GM12878 (cell line): Measurements from ENCODE around the gene NAGA. TPM values are rescaled to one million over a fixed set of nuclear protein-coding genes. Genes with fewer than 3 reads are reported as not detected.

Experiments
- ATAC-seq: fragments of 200-7000 bp; cut with Tn5 transposase; 3 replicates; pipeline ENCODE4 v1.9.1; 2020; ENCODE audit warnings: mild to moderate bottlenecking, moderate library complexity
- BruUV-seq: library from RNA; stranded (reverse); fragments of 400-500 nt; replicated peaks from 2 replicates; lab custom pipeline; 2021; lab: Mats Ljungman, UMichigan
- CTCF ChIA-PET: fragments of 300-600 bp; sonication (Branson Sonifier 250); formaldehyde crosslinking; extraction: SDS; loops from one replicate; lab custom pipeline; 2021; ENCODE audit warnings: inconsistent platforms; lab: Yijun Ruan, JAX
- POLR2A ChIA-PET: fragments of 350-600 bp; formaldehyde crosslinking; extraction: SDS; loops from one replicate; lab custom pipeline; 2021; ENCODE audit warnings: inconsistent platforms; lab: Charles Lee
- RAD21 ChIA-PET: fragments of 300-600 bp; sonication (Branson Sonifier 250); formaldehyde crosslinking; loops from one replicate; lab custom pipeline; 2023; ENCODE audit warnings: antibody characterized with exemption; ENCODE audit not compliant: unreplicated experiment; lab: Charles Lee
- SMC1A ChIA-PET: fragments of 300-600 bp; sonication (Branson Sonifier 250); formaldehyde crosslinking; loops from one replicate; lab custom pipeline; 2023; ENCODE audit not compliant: unreplicated experiment, uncharacterized antibody; lab: Charles Lee
- DNase-seq: peaks from one replicate; pipeline ENCODE4 v3.0.0-alpha.2; 2011; ENCODE audit warnings: low read depth, low spot score
- FAIRE-seq: peaks from 3 replicates; lab custom pipeline; 2011; peaks lifted over from hg19 to GRCh38; lab: Jason Lieb, UNC
- H2AFZ ChIP-seq: 2 replicates; pipeline ENCODE4 v1.6.0; 2011; ENCODE audit warnings: low read depth, low read length, control low read depth; ENCODE audit not compliant: control insufficient read depth
- H3K27ac ChIP-seq: 2 replicates; pipeline ENCODE4 v1.5.1; 2011; ENCODE audit warnings: control low read depth; ENCODE audit not compliant: control insufficient read depth, insufficient read depth
- H3K27me3 ChIP-seq, 2 experiments: replicated peaks in 1 of 2; 2 replicates each; pipeline versions ENCODE4 v1.6.0 to v1.6.1; 2011; ENCODE audit warnings: low read length in 1 of 2; ENCODE audit not compliant: control insufficient read depth in 2 of 2, insufficient read depth in 2 of 2
- H3K36me3 ChIP-seq, 2 experiments: 2 replicates each; pipeline ENCODE4 v1.5.1; 2011; ENCODE audit warnings: low read length in 1 of 2; ENCODE audit not compliant: control insufficient read depth in 2 of 2, insufficient read depth in 2 of 2
- H3K4me1 ChIP-seq: 2 replicates; pipeline ENCODE4 v1.6.1; 2011; ENCODE audit warnings: mild to moderate bottlenecking, low read length, moderate library complexity, mixed read lengths; ENCODE audit not compliant: control insufficient read depth, insufficient read depth
- H3K4me2 ChIP-seq: 2 replicates; pipeline ENCODE4 v1.6.0; 2011; ENCODE audit warnings: control low read depth; ENCODE audit not compliant: control insufficient read depth, insufficient read depth
- H3K4me3 ChIP-seq: fragments of 200-600 bp; sonication (generic); 2 replicates; pipeline ENCODE4 v1.5.1; 2016
- H3K79me2 ChIP-seq: 2 replicates; pipeline ENCODE4 v1.6.0; 2011; ENCODE audit warnings: low read length; ENCODE audit not compliant: control insufficient read depth, insufficient read depth
- H3K9ac ChIP-seq: 2 replicates; pipeline ENCODE4 v1.8.0; 2011; ENCODE audit warnings: low read length, control low read depth, mixed read lengths; ENCODE audit not compliant: control insufficient read depth, insufficient read depth
- H3K9me3 ChIP-seq: replicated peaks from 3 replicates; pipeline ENCODE4 v1.5.1; 2011; ENCODE audit warnings: mild to moderate bottlenecking, low read length; ENCODE audit not compliant: control insufficient read depth, insufficient read depth
- H4K20me1 ChIP-seq: 2 replicates; pipeline ENCODE4 v1.6.0; 2011; ENCODE audit not compliant: control insufficient read depth, insufficient read depth
- BHLHE40 ChIP-seq, 2 experiments: fragments of 450-650 bp in 1 of 2; IDR thresholded peaks; 2 replicates each; pipeline ENCODE4 v1.6.1; 2011 to 2017; ENCODE audit warnings: low read depth in 2 of 2, borderline replicate concordance in 1 of 2, improper control_type of control experiment in 1 of 2, low read length in 1 of 2, mild to moderate bottlenecking in 1 of 2
- CBFB ChIP-seq: IDR thresholded peaks from 2 replicates; pipeline ENCODE4 v1.6.1; 2016; ENCODE audit warnings: antibody characterized with exemption, low read depth
- CHD2 ChIP-seq: IDR thresholded peaks from 2 replicates; pipeline ENCODE4 v1.6.1; 2011; ENCODE audit warnings: low read depth, low read length, improper control_type of control experiment, borderline replicate concordance
- CREM ChIP-seq: IDR thresholded peaks from 2 replicates; pipeline ENCODE4 v1.6.1; 2014; ENCODE audit warnings: antibody characterized with exemption, low read depth
- KDM1A ChIP-seq: fragments of 200-600 bp; sonication (generic); IDR thresholded peaks from 2 replicates; pipeline ENCODE4 v1.6.1; 2016; ENCODE audit warnings: borderline replicate concordance
- MEF2B ChIP-seq: fragments of 450-650 bp; IDR thresholded peaks from 2 replicates; pipeline ENCODE4 v1.6.1; 2018; ENCODE audit warnings: mild to moderate bottlenecking, moderate library complexity; ENCODE audit not compliant: partially characterized antibody, poor library complexity, severe bottlenecking
- MTA2 ChIP-seq: fragments of 450-650 bp; IDR thresholded peaks from 2 replicates; pipeline ENCODE4 v1.6.1; 2016; ENCODE audit warnings: low read depth, mild to moderate bottlenecking, moderate library complexity
- MYB ChIP-seq: fragments of 150-350 bp; IDR thresholded peaks from 2 replicates; pipeline ENCODE4 v1.6.1; 2014; ENCODE audit warnings: mild to moderate bottlenecking, low read depth, low read length, borderline replicate concordance
- SIX5 ChIP-seq: IDR thresholded peaks from 2 replicates; pipeline ENCODE4 v1.6.1; 2011; ENCODE audit warnings: mild to moderate bottlenecking, low read depth, low read length, moderate library complexity; ENCODE audit not compliant: severe bottlenecking
- SUZ12 ChIP-seq: fragments of 200-600 bp; sonication (generic); IDR thresholded peaks from one replicate; pipeline ENCODE4 v1.6.1; 2018; ENCODE audit warnings: antibody characterized with exemption, mild to moderate bottlenecking; ENCODE audit not compliant: unreplicated experiment
- WGBS: methylation state at CpG from one replicate; pipeline ENCODE4 v1.1.6; 2016; ENCODE audit warnings: low lambda C conversion rate; ENCODE audit not compliant: insufficient replicate concordance, insufficient coverage; ENCODE audit errors: missing lambda C conversion rate; 5-methylcytosine and 5-hydroxymethylcytosine counted together
- in situ Hi-C: fragments of 300-500 bp; cut with MboI; formaldehyde crosslinking; loops from 9 replicates; pipeline ENCODE4 v1.14.3; 2018; ENCODE audit warnings: mixed read lengths
- intact Hi-C: fragments of 100-400 bp; cut with micrococcal nuclease; formaldehyde crosslinking; loops from one replicate; pipeline ENCODE4 v1.14.2; 2022; ENCODE audit not compliant: unreplicated experiment
- polyA plus RNA-seq, 11 experiments: library from polyadenylated mRNA; depleted of rRNA in 4 of 11; unstranded in 6 of 11; stranded (reverse) in 5 of 11; fragments of >200 nt; fragmentation: Nextera tagmentation in 4 of 11; fragmentation: Illumina TruSeq in 1 of 11; extraction: Ambion mirVana in 4 of 11; extraction: Trizol in 1 of 11; gene quantifications; 1 replicate in 1 of 11; 2 replicates in 10 of 11; pipeline versions ENCODE4 v1.2.1 to v1.2.3, GENCODE V29; 2011 to 2016; ENCODE audit warnings: inconsistent platforms in 2 of 11, missing spikeins in 2 of 11, low read depth in 1 of 11
- total RNA-seq, 4 experiments: library from RNA; depleted of rRNA in 3 of 4; stranded (reverse); fragments of >200 nt in 3 of 4; fragmentation: Illumina TruSeq in 1 of 4; extraction: Trizol in 1 of 4; gene quantifications; 2 replicates each; pipeline versions ENCODE4 v1.2.1 to v1.2.3, GENCODE V29; 2013 to 2021
- TF ChIP-seq, protein P1 (sequence below): IDR thresholded peaks from 2 replicates; pipeline ENCODE4 v1.6.1; 2012; ENCODE audit warnings: low read depth, low read length, improper control_type of control experiment
- TF ChIP-seq, protein P2 (sequence below): fragments of 150-350 bp; IDR thresholded peaks from 2 replicates; pipeline ENCODE4 v1.6.1; 2016; ENCODE audit warnings: low read depth, low read length
- TF ChIP-seq, protein P3 (sequence below), 3 experiments: IDR thresholded peaks in 2 of 3; conservative IDR thresholded peaks in 1 of 3; 2 replicates each; pipeline ENCODE4 v1.5.1; 2011; ENCODE audit warnings: low read depth in 3 of 3, low read length in 3 of 3, mild to moderate bottlenecking in 3 of 3, control low read depth in 2 of 3, moderate library complexity in 2 of 3, inconsistent platforms in 1 of 3, mixed read lengths in 1 of 3; ENCODE audit not compliant: control insufficient read depth in 2 of 3, insufficient read depth in 1 of 3; ENCODE audit errors: extremely low read depth in 1 of 3
- TF ChIP-seq, protein P4 (sequence below): fragments of 450-650 bp; formaldehyde crosslinking; IDR thresholded peaks from 2 replicates; pipeline ENCODE4 v1.4.0; 2022; ENCODE audit warnings: mild to moderate bottlenecking, moderate library complexity

NAGA gene
- total and polyA plus RNA-seq, 10 of the 15 experiments (the other 5 are each of a cell fraction or from before 2014, with no cell fraction given): 9.3 to 46.0 (median 33.2) TPM

DNA sequence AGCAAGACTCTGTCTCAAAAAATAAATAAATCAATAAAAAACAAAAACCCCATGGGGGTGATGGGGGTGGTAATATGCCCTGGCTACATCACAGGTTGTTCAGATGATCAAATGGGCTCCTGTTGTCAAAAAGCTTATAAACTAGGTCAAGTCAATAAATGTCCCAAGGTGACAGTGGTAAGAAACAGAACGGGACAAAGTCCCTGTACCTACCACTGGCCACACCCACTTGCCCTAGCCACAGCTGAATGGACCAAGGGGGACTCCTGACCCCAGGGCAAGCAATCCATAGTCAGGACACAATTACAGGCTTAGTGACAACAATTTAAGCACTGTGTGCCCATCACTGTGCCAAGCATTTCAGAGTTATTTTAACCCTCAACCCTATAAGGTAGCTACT, 6.0 kb downstream of the NAGA start:
- peaks cover 1% of the 10 kb centered on the region; the same call in 1 of the 3 replicates for H3K9me3 ChIP-seq
- no peak overlapping the region for H3K27ac ChIP-seq
- H3K27me3 ChIP-seq: no peaks in the 10 kb centered on the region
- SMC1A ChIA-PET: no interaction called here
- WGBS: 38% methylated on average over 1 of the region's 1 CpG
- CTCF ChIA-PET: interaction anchor here (0.8 kb wide), 1 partner anchor 397 kb away, joined by 3 read pairs; no protein-coding TSS in a partner anchor
- peaks cover 2% of the 10 kb centered on the region; the same call in 1 of the 2 replicates for H4K20me1 ChIP-seq
- intact Hi-C loops: no loop called here
- in situ Hi-C loops: no loop called here
- no peak overlapping the region for H3K4me2 ChIP-seq
- H3K9ac ChIP-seq: no peak overlapping the region
- no peak for TF ChIP-seq CREM
- TF ChIP-seq SIX5: no peak
- TF ChIP-seq MEF2B: no peak
- no peak for TF ChIP-seq MTA2
- TF ChIP-seq CHD2: no peak
- TF ChIP-seq MYB: no peak
- TF ChIP-seq, protein P1, sequence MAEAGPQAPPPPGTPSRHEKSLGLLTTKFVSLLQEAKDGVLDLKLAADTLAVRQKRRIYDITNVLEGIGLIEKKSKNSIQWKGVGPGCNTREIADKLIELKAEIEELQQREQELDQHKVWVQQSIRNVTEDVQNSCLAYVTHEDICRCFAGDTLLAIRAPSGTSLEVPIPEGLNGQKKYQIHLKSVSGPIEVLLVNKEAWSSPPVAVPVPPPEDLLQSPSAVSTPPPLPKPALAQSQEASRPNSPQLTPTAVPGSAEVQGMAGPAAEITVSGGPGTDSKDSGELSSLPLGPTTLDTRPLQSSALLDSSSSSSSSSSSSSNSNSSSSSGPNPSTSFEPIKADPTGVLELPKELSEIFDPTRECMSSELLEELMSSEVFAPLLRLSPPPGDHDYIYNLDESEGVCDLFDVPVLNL: no peak
- TF ChIP-seq, protein P2, sequence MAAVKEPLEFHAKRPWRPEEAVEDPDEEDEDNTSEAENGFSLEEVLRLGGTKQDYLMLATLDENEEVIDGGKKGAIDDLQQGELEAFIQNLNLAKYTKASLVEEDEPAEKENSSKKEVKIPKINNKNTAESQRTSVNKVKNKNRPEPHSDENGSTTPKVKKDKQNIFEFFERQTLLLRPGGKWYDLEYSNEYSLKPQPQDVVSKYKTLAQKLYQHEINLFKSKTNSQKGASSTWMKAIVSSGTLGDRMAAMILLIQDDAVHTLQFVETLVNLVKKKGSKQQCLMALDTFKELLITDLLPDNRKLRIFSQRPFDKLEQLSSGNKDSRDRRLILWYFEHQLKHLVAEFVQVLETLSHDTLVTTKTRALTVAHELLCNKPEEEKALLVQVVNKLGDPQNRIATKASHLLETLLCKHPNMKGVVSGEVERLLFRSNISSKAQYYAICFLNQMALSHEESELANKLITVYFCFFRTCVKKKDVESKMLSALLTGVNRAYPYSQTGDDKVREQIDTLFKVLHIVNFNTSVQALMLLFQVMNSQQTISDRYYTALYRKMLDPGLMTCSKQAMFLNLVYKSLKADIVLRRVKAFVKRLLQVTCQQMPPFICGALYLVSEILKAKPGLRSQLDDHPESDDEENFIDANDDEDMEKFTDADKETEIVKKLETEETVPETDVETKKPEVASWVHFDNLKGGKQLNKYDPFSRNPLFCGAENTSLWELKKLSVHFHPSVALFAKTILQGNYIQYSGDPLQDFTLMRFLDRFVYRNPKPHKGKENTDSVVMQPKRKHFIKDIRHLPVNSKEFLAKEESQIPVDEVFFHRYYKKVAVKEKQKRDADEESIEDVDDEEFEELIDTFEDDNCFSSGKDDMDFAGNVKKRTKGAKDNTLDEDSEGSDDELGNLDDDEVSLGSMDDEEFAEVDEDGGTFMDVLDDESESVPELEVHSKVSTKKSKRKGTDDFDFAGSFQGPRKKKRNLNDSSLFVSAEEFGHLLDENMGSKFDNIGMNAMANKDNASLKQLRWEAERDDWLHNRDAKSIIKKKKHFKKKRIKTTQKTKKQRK: no peak
- TF ChIP-seq SUZ12: no peak
- no peak for TF ChIP-seq KDM1A
- no peak for TF ChIP-seq CBFB
- no peak for TF ChIP-seq BHLHE40 (IDR thresholded peaks at IDR 0.05; ENCODE audit: borderline replicate concordance in 1 of 2, low read depth in 2 of 2, low read length in 1 of 2)
- TF ChIP-seq, protein P3, sequence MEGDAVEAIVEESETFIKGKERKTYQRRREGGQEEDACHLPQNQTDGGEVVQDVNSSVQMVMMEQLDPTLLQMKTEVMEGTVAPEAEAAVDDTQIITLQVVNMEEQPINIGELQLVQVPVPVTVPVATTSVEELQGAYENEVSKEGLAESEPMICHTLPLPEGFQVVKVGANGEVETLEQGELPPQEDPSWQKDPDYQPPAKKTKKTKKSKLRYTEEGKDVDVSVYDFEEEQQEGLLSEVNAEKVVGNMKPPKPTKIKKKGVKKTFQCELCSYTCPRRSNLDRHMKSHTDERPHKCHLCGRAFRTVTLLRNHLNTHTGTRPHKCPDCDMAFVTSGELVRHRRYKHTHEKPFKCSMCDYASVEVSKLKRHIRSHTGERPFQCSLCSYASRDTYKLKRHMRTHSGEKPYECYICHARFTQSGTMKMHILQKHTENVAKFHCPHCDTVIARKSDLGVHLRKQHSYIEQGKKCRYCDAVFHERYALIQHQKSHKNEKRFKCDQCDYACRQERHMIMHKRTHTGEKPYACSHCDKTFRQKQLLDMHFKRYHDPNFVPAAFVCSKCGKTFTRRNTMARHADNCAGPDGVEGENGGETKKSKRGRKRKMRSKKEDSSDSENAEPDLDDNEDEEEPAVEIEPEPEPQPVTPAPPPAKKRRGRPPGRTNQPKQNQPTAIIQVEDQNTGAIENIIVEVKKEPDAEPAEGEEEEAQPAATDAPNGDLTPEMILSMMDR (IDR thresholded peaks at IDR 0.05 in 2 of 3, conservative IDR thresholded peaks at IDR 0.05 in 1 of 3; ENCODE audit: control insufficient read depth in 2 of 3, extremely low read depth in 1 of 3, insufficient read depth in 1 of 3, low read depth in 3 of 3, low read length in 3 of 3): no peak
- TF ChIP-seq, protein P4, sequence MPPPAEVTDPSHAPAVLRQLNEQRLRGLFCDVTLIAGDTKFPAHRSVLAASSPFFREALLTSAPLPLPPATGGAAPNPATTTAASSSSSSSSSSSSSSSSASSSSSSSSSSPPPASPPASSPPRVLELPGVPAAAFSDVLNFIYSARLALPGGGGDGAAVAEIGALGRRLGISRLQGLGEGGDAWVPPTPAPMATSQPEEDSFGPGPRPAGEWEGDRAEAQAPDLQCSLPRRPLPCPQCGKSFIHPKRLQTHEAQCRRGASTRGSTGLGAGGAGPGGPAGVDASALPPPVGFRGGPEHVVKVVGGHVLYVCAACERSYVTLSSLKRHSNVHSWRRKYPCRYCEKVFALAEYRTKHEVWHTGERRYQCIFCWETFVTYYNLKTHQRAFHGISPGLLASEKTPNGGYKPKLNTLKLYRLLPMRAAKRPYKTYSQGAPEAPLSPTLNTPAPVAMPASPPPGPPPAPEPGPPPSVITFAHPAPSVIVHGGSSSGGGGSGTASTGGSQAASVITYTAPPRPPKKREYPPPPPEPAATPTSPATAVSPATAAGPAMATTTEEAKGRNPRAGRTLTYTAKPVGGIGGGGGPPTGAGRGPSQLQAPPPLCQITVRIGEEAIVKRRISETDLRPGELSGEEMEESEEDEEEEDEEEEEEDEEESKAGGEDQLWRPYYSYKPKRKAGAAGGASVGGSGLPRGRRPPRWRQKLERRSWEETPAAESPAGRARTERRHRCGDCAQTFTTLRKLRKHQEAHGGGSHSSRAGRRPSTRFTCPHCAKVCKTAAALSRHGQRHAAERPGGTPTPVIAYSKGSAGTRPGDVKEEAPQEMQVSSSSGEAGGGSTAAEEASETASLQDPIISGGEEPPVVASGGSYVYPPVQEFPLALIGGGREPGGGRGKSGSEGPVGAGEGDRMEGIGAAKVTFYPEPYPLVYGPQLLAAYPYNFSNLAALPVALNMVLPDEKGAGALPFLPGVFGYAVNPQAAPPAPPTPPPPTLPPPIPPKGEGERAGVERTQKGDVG (CRISPR knock-in tag): no peak
- no peak for DNase-seq
- H2AFZ ChIP-seq: no peak overlapping the region
- peaks cover 2% of the 10 kb centered on the region for H3K79me2 ChIP-seq
- peaks cover 14 to 28% of the 10 kb centered on the region in 2 experiments for H3K36me3 ChIP-seq
- POLR2A ChIA-PET: interaction anchor here (0.5 kb wide), 1 partner anchor 66 kb away, joined by 3 read pairs; the partner anchor contains the start of gene WBP2NL
- H3K4me3 ChIP-seq: no peak overlapping the region
- no peak for ATAC-seq
- peaks cover 3% of the 10 kb centered on the region for H3K4me1 ChIP-seq
- FAIRE-seq: no peak
- no TSS peak for BruUV-seq
- RAD21 ChIA-PET: no interaction called here
